NCI-H2107 treated with DMSO at 0.1 percent for 48 hours (cell line): ENCODE measurements around the gene MYH15.

ENCODE experiments used
- DNase-seq: peaks from one replicate; lab custom pipeline; 2025; ENCODE audit not compliant: unreplicated experiment; lab: John Stamatoyannopoulos, UW

Gene MYH15

GRCh38 chr3:108473711-108474110 lies 36.7 kb downstream of the MYH15 start:
- no peak for DNase-seq

- no peak for DNase-seq
These were observed 38.3 kb downstream of the MYH15 start for GRCh38 chr3:108472001-108472591.

GRCh38 chr3:108471426-108471825 lies 39.0 kb downstream of the MYH15 start:
- DNase-seq: no peak

GRCh38 chr3:108469126-108469525 lies 41.3 kb downstream of the MYH15 start:
- DNase-seq: no peak

GRCh38 chr3:108468577-108468976 lies 41.8 kb downstream of the MYH15 start:
- no peak for DNase-seq

- DNase-seq: no peak
These were observed 47.5 kb downstream of the MYH15 start for GRCh38 chr3:108462899-108463298.

GRCh38 chr3:108461661-108462111 lies 48.7 kb downstream of the MYH15 start:
- DNase-seq: no peak

GRCh38 chr3:108459225-108459624 lies 51.2 kb downstream of the MYH15 start:
- no peak for DNase-seq

GRCh38 chr3:108455212-108455705 lies 55.1 kb downstream of the MYH15 start:
- no peak for DNase-seq

- DNase-seq: no peak
These were observed 56.8 kb downstream of the MYH15 start for GRCh38 chr3:108453565-108453964.

- DNase-seq: no peak
These were observed 60.0 kb downstream of the MYH15 start for GRCh38 chr3:108450444-108450843.

GRCh38 chr3:108448593-108448992 lies 61.8 kb downstream of the MYH15 start:
- DNase-seq: no peak

GRCh38 chr3:108447096-108447847 lies 63.1 kb downstream of the MYH15 start:
- no peak for DNase-seq

GRCh38 chr3:108442281-108442680 lies 68.1 kb downstream of the MYH15 start:
- DNase-seq: no peak

- no peak for DNase-seq
These were observed 68.9 kb downstream of the MYH15 start for GRCh38 chr3:108441518-108441917.

GRCh38 chr3:108441071-108441507 lies 69.3 kb downstream of the MYH15 start:
- no peak for DNase-seq

GRCh38 chr3:108438542-108438941 lies 71.9 kb downstream of the MYH15 start:
- DNase-seq: no peak

- DNase-seq: peak; percentile 46
These were observed 73.0 kb downstream of the MYH15 start for GRCh38 chr3:108437439-108437838.

GRCh38 chr3:108433928-108434327 lies 76.5 kb downstream of the MYH15 start:
- DNase-seq: no peak

- DNase-seq: no peak
These were observed 78.0 kb downstream of the MYH15 start for GRCh38 chr3:108432431-108432830.

GRCh38 chr3:108430540-108430939 lies 79.9 kb downstream of the MYH15 start:
- no peak for DNase-seq

GRCh38 chr3:108428586-108428985 lies 81.8 kb downstream of the MYH15 start:
- no peak for DNase-seq
